Stimulated activated CD4-positive, alpha-beta T cell treated with anti-CD3 and anti-CD28 coated beads, Interleukin-12 subunit alpha, Interleukin-12 subunit beta, amount 100 ng/mL, for 48 hours (primary cell): ENCODE data around the gene NOG.

Experiments
- DNase-seq, 3 donors: peaks; one replicate each; pipeline ENCODE4 v3.0.0-alpha.2; 2020; ENCODE audit warnings: low read depth in 2 of 3, low spot score in 1 of 3

Gene NOG

GRCh38 chr17:56635641-56636040, 42.1 kb downstream of the NOG start:
- no peak for DNase-seq

DNA sequence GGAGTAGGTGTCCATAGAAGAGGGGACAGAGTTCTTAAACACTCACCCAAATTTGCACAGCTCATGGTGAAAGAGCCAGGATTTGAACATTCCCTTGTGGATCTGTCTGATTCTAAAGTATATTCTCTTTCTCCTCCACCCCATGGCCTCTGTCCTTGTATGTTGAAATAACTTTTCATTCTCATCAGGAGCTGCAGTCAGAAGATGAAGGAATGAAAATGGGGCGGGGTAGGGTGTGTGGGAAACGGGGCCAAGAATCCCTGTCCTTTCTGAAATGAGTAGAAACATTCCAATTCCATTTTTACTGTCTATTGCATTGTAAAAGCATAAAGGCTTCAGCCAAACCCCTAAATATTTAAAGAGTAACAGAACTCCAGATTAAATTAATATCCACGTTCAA, 42.8 kb downstream of the NOG start:
- no peak for DNase-seq

DNA sequence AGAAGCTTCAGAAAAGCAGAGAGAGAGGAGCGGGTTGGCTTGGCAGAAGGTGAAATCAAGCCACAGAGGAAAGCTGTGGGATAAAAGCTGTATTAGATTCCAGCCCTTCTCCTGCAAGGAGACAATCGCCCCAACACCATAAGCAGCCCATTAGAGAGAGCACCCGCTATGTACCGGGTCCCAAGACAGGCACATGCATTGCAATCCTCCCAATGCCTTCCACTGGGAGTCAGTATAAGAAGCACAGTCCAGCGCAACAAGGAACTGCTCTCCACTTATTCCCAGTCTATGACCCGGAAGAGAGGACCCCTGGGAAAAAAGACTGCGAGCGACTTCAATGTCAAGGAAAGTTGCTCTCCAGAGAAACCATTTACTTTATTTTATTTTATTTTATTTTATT, 43.8 kb downstream of the NOG start:
- no peak for DNase-seq

DNA sequence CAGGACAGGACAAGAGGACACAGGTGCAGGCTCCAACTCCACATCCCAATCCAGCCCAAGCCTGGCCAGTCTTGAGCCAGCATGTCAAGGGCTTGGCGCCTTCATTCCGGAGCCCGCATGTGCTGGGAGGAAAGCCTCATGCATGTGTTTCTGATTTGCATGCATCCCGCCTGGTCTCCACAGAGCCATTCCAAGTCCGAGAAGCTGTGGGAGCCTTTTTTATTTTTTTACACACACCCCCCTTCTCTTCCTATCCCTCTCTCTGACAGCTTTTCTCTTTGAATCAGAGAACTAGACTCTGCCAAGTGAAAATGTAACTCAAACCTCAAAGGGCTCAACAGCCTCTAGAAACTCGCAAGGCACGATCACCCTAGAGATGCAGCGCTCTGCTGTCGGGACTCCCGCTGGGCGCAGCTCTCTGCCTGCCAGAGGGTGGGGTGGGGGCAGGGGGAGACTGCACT, 45.1 kb downstream of the NOG start:
- DNase-seq, result no peak

DNA sequence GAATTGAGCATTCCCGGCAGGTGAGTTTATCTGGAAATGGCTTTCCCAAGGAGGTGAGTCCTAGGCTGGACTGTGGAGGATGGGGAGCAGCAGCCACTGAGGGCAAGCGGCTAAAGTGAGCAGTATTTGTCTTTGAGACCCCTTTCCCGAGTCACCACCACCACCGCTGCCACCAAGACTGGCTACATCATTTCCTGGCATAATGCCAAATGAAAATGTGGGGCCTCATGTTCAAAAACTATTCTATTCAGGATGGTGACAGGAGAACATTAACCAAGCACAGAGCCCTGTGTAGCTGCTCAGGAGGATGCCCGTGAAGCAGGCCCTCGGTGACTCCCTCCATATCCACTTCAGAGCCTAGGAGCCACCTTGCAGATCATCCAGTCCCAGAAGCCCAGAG, 46.0 kb downstream of the NOG start:
- DNase-seq, result no peak

- DNase-seq, result no peak
Observed at GRCh38 chr17:56640116-56640515, 46.6 kb downstream of the NOG start.

DNA sequence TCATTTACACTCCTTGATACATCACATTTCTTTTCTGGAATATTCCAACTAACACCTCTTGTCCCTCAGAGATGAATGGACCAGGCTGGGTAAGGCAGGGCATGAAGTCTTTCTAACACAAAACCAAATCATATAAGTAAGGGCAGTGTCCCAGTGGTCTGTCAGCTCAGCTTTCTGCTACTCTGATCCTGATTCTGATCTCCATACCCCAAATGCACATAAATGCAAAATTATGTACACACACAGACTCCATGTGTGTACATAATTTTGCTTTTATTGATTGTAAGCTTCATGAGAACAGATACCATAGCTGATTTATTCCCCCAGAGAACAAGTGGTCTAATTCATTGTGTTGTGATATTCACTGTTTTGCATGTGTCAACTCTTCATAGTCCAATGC, 47.9 kb downstream of the NOG start:
- DNase-seq, result no peak

DNA sequence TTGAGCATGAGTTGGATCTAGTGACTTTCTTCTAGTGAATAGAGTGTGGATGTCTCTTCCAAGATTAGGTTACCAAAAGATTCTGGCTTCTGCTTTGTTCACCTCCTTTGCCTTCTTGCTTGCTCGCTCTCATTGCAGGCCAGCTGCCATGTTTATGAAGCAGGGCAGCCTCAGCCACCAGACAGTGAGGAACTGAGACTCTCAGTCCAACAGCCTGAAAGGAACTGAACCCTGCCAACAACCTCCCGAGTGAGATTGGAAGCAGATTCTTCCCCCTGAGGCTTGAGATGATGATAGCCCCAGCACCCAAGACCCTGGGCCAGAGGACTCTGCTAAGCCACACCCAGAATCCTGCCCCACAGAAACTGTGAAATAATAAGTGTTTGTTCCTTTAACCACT, 48.4 kb downstream of the NOG start:
- no peak for DNase-seq

GRCh38 chr17:56642424-56642823, 48.9 kb downstream of the NOG start:
- no peak for DNase-seq
